HuH-7 (cell line): Measurements from ENCODE around the gene RBM10.

ENCODE experiments used
- DNase-seq: peaks from one replicate; pipeline ENCODE4 v3.0.0; 2011; ENCODE audit warnings: low spot score

RBM10 gene

GRCh38 chrX:47151435-47151834, 6.4 kb downstream of the RBM10 start:
- no peak for DNase-seq

GRCh38 chrX:47156611-47157520, 11.8 kb downstream of the RBM10 start:
- no peak for DNase-seq

GRCh38 chrX:47158131-47158530, 13.1 kb downstream of the RBM10 start:
- DNase-seq: no peak

- DNase-seq: no peak
Measured at GRCh38 chrX:47158781-47159180, 13.8 kb downstream of the RBM10 start.

- DNase-seq: no peak
Measured at GRCh38 chrX:47160781-47161180, 15.8 kb downstream of the RBM10 start.

- no peak for DNase-seq
Measured at GRCh38 chrX:47162927-47163583, 18.0 kb downstream of the RBM10 start.

GRCh38 chrX:47164420-47164819, 19.4 kb downstream of the RBM10 start:
- no peak for DNase-seq

GRCh38 chrX:47166126-47166525, 21.1 kb downstream of the RBM10 start:
- no peak for DNase-seq

- no peak for DNase-seq
Measured at GRCh38 chrX:47168495-47169073, 23.6 kb downstream of the RBM10 start.

- no peak for DNase-seq
Measured at GRCh38 chrX:47169273-47169672, 24.3 kb downstream of the RBM10 start.

GRCh38 chrX:47169726-47170515, 24.9 kb downstream of the RBM10 start:
- no peak for DNase-seq

- DNase-seq: no peak
Measured at GRCh38 chrX:47170861-47171692, 26.1 kb downstream of the RBM10 start.

- DNase-seq: no peak
Measured at GRCh38 chrX:47171996-47172395, 27.0 kb downstream of the RBM10 start.

GRCh38 chrX:47172549-47172948, 27.5 kb downstream of the RBM10 start:
- DNase-seq: no peak

- DNase-seq: no peak
Measured at GRCh38 chrX:47172971-47173792, 28.2 kb downstream of the RBM10 start.

- no peak for DNase-seq
Measured at GRCh38 chrX:47174376-47174775, 29.4 kb downstream of the RBM10 start.

GRCh38 chrX:47174846-47175587, 30.0 kb downstream of the RBM10 start:
- DNase-seq: no peak

- no peak for DNase-seq
Measured at GRCh38 chrX:47175588-47175980, 30.6 kb downstream of the RBM10 start.

GRCh38 chrX:47176101-47176740, 31.2 kb downstream of the RBM10 start:
- DNase-seq: no peak
